Central memory CD4-positive, alpha-beta T cell (primary cell): ENCODE measurements around the gene AKR1C8.
"Not testable (repeated sequence)": the region's sequence is repeated elsewhere in the genome, so short reads cannot be mapped to it uniquely, and the experiment has no call there.

ENCODE experiments used
- DNase-seq: peaks from one replicate; pipeline ENCODE4 v3.0.0; 2022
- total RNA-seq, 3 experiments: gene quantifications; one replicate each; lab custom pipeline; 2026; lab: John Stamatoyannopoulos, UW

The AKR1C8 gene
- 0.07 to 0.39 (median 0.38) reads per million in 3 experiments for total RNA-seq

DNA sequence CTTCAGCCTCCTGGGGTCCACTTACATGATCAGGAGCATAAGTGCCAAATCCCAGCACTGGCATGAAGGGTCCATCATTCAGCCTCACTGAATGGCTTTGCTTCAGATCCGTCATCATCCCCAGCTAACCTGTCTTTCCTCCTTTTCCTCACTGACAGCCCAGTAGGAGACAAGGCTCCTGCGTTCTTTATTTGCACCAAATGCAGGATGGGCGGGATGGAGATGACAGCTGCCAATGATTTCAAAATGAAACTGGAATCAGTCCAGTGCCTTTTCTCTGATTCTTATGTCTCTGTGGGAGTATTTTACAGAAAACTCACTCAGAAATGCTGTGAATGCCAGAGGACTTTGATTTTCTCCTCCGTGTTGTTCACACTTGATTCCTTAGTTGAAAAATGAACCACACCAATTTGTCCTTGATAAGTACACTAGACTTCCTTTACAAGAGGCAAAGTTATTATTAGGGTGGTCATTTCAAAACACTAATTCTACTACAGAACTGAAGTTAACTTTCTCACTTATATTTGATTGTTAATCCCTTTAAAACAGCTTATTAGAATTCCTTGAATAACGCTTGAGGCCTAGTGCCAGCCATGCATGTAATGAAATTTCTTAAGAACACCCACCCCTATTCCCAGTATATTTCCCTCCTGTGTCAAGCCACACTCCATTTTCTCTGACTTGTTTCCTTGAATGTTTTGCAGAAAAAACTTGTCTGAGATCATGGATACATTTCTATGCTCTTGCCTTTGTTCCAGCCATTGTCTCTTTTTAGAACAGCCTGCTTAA is at the start of gene AKR1C8:
TSS of gene AKR1C8 (minus strand) at position 164 of the 789 bp plus-strand sequence. CDS start at position 118, 46 bp downstream.
- DNase-seq = no peak

DNA sequence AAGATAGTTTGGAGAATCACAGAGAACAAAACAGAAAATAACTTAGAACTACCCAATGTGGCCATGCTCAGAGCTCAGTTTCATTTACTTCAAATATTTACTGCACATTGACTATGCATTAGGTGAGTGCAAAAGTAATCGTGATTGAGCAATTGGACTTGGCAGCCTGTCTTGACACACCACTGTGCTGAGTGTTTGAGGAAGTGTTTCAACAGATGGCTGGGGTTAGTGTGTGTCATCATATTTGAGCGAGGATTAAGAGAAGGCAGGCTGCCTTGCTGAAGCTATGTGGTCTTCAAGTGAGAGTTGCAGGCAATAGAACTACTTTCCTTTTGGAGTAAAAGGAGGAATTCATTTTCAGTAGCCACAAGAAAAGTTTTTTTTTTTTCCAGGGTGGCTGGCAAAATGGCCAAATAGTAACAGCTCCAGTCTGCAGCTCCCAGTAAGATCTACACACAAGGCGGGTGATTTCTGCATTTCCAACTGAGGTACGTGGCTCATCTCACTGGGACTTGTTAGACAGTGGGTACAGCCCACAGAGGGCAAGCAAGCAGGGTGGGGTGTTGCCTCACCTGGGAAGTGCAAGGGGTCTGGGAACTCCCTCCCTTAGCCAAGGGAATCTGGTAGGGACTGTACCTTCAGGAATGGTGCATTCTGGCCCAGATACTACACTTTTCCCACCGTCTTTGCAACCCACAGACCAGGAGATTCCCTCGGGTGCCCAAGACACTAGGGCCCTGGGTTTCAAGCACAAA is 49.3 kb upstream of the AKR1C8 start:
- DNase-seq = no peak

DNA sequence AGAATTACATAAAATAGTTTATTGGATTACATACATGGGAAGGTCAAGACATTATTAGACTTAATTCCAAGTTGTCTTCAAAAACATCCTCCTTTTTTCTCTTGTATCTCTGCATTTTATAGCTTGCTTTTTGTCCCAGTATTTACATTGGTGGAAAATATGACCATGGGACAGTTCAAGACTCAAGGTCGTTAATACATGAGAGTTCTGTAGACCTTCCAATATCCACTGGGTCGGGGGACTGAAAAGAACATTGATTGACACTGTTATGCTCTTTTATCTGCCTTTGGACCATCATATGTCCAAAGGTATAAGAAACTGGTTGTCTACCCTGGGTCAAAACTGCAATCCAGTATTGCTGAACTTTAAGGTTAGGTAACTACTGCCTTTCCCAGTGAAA is 48.4 kb upstream of the AKR1C8 start:
- DNase-seq = no peak

DNA sequence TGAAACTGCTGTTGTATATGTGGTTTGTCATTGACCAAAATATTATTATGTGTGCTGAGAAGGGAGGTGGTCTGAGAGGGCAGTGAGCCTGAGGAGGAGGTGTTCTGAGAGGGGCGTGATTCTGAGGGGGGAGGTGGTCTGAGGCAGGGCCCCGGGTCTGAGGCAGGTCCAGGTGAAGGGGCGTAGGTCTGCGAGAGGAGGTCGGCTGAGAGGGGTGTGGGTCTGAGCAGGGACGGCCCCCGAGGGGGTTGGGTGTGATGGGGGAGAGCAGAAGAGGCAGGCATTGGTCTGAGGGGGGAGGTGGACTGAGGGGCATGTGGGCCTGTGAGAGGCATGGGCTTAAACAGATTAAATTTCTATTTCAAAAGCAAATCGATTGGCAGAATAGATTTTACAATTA is 44.1 kb upstream of the AKR1C8 start:
- no peak for DNase-seq

DNA sequence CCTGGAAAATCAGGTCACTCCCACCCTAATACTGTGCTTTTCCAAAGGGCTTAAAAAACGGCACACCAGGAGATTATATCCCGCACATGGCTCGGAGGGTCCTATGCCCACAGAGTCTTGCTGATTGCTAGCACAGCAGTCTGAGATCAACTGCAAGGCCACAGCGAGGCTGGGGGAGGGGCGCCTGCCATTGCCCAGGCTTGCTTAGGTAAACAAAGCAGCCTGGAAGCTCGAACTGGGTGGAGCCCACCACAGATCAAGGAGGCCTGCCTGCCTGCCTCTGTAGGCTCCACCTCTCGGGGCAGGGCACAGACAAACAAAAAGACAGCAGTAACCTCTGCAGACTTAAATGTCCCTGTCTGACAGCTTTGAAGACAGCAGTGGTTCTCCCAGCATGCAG is 38.0 kb upstream of the AKR1C8 start:
- DNase-seq = not testable (repeated sequence)

DNA sequence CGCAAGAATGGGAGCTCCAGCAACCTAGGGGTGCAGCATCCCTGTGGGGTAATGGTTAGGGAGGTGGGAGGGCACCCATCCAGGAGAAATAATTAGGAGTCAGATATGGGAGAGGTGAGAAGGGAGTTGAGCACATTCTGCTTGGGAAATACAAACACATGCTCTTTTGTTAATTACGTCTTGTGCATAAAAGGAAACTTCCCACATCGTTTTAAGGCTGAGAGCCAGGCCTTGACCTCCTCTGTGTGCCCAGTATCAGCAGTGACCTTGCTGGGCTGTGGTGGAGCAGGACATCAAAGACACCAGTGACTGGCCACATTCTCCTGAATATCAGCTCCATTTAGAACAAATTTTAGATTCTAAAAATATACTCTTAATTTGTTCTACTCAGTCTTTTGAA is 34.3 kb upstream of the AKR1C8 start:
- DNase-seq = no peak

DNA sequence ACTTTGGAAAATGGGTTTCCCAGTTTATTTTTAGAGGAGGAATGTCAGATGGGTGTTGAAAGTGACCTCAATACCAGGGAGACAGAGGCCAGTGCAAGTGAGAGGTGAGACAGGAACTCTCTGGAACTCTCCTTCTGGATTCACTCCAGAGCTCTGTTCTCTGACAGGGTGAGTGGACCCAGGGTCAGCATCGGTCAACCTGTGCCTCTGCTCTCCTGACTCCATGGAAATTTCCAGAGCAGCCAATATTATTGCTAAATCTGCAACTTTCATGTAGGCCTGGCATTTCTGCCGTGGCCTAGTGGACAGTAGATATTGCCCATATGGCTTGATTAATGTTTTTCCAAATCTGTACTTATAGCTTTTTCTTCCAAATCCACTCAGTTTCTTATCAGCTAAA is 31.9 kb upstream of the AKR1C8 start:
- DNase-seq = no peak

DNA sequence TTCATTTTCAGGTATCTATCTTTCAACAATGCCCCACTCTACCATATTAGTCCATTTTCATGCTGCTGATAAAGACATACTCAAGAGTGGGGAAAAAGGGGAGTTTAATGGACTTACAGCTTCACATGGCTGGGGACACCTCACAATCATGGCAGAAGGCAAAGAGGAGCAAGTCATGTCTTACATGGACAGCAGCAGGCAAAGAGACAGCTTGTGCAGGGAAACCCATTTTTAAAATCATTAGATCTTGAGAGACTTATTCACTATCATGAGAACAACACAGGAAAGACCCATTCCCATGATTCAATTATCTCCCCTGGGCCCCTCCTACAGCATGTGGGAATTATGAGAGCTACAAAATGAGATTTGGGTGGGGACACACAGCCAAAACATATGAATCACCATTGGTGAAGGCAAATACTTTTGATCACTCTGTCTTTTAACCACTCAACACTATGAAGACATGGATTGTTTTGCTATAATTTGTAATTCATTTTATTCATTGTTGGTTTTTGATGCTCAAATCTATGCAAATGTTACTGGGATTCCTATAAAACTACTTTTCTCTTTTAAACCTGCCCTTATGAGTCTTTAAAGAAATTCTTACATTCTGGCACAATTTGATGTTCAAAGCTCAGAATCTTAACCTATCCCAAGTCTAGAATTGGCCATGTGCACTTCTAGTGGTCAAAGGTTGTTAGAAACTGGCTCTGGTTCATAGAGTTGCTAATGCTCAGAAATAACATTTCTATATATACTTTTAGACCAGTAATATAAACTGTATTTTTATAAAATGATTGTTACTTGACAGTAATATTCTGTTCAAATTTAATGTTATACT is 27.0 kb upstream of the AKR1C8 start:
- no peak for DNase-seq

DNA sequence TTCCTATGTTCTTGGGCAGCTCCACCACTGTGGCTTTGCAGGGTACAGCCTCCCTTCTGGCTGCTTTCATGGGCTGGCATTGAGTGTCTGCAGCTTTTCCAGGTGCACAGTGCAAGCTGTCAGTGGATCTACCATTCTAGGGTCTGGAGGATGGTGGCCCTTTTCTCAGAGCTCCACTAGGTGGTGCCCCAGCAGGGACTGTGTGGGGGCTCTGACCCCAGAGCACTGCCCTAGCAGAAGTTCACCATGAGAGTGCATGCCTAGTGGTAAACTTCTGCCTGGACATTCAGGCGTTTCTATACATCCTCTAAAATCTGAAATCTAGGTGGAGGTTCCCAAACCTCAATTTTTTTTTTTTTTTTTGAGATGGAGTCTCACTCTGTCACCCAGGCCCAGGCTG is 25.3 kb upstream of the AKR1C8 start:
- not testable (repeated sequence) for DNase-seq

DNA sequence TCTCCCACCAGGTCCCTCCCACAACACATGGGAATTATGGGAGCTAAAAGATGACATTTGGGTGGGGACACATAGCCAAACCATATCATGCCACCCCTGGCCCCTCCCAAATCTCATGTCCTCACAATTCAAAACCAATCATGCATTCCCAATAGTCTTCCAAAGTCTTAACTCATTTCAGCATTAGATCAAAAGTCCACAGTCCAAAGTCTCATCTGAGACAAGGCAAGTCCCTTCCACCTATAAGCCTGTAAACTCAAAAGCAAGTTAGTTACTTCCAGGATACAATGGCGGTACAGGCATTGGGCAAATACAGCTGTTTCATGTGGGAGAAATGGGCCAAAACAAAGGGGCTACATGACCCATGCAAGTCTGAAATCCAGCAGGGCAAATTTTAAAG is 24.8 kb upstream of the AKR1C8 start:
- DNase-seq = not testable (repeated sequence)

DNA sequence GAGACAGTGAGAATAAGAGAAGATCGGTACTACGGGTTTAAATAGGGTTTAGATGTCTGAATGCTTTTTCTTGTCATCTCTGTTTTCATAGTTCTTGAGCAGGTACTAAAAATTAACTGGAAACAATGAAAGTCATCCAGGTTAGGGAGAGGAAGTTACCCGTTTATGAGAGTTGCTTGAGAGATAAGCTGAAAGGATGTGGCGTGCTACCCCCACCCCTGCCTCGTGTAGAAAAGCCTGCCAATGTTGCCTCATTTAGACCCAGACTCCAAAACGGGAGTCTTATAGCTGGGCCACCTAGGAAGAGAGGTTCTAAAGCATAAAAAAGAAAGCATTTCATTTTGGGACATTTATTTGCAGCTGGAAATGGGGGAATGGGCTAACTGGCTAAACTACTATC is 21.8 kb upstream of the AKR1C8 start:
- no peak for DNase-seq

DNA sequence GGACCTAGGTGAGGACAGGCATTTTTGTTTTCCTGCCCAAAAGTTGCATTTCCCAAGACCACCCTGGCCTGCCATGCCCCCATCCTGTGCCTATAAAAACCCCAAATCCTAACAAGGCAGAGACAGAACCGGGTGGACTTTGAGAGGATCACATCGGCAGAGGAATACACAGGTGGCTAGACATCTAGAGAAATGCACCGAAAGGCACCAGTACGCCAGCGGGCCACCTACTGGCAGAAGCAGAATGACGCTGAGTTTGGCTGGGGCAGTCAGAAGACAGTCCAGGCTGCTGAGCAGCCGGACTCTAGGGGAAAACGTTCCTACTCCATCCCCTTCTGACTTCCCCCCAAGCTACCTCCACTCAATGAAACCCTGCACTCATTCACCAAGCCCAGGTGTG is 14.4 kb upstream of the AKR1C8 start:
- no peak for DNase-seq

DNA sequence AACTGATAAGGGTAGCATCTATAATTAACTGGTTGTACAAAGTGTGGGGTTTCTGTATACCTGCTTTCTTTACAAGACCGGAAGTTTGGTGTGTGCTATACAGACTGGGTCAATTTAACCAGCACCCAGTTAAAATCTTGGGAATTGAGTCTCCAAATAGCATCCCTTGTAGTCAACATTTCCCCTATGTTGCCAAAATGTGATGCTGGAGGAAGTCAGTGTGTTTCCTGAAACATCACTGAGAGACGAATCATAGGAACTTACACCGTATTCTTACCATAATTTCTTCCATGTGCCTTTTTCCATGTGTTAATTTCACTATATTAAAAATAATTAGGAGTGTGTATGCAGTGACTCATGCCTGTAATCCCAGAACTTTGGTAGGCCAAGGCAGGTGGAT is 13.4 kb upstream of the AKR1C8 start:
- DNase-seq = no peak

DNA sequence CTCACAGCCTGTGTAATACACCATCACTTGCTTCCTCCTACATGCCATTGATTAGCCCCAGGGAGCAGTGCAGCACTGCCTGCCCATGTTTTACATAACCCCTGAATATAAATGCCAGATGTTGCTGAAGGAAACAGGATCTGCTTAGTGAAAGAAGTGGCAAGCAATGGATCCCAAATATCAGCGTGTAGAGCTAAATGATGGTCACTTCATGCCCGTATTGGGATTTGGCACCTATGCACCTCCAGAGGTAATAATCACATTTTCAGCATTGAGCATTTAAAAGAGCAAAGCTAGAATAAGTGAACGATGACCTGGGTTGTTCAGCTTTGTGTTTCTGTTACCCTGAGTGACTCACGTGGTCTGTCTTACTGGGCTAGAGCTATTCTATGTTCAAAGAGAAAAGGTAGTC is 11.8 kb upstream of the AKR1C8 start, which contains the start of gene AKR1C4:
TSS of gene AKR1C4 (plus strand) at position 136 of the 412 bp plus-strand sequence. CDS start at position 167, 31 bp downstream.
- no peak for DNase-seq

DNA sequence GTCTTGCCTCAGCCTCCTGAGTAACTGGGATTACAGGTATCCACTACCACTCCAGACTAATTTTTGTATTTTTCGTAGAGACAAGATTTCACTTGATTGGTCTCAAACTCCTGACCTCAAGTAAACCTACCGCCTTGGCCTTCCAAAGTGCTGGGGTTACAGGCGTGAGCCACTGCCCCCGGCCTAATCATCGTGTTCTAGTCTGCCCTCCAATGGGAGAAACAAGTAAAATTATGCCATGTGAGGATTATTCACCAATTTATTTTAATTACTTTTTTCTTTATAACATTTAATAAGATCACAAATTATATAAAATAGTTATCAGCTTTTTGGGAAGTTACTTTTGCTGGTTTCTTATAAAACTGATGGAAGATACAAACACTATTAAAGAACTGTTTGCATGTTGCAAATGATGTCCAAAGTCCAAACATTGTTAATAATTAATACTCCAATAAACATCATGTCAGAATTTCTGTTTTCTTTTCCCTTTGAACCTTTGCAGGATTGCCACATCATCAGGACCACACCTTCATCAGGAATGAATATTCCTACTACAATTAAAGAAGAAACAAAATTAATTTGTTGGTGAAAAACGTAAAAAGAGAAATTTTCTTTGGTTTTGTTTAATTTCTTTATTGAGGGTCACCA is 10.9 kb upstream of the AKR1C8 start:
- DNase-seq = no peak

DNA sequence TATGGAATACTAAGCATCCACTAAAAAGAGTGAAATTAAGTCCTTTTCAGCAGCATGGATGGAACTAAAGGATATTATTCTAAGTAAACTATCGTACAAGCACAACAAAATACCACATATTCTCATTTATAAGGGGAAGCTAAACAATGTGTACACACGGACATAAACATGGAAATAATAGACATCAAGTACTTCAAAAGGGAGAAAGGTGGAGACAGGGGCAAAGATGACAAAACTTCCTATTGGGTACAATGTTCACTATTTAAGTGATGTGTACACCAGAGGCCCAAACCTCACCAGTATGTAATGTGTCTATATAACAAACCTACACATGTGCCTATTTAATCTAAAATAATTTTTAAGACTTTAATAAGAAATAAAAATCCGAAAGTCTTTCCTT is 9.5 kb upstream of the AKR1C8 start:
- no peak for DNase-seq

DNA sequence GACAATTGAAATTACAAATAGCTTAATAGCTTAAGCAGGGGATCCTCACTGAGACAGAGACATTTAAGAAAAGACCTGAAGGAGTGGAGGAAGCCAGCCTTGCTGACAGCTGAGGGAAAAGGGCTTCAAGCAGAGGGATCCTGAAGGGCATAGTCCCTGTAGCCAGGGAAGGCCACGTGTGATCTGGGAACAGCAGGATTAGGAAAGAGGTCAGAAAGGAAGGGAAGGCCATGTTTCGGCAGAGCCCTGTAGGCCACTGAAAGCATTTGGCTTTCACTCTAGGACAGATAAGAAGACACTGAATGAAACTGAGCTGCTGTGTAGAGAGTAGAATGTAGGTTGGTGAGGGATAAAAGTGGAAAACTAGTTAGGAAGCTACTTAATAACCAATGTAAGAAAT is 3.4 kb upstream of the AKR1C8 start:
- DNase-seq = no peak

DNA sequence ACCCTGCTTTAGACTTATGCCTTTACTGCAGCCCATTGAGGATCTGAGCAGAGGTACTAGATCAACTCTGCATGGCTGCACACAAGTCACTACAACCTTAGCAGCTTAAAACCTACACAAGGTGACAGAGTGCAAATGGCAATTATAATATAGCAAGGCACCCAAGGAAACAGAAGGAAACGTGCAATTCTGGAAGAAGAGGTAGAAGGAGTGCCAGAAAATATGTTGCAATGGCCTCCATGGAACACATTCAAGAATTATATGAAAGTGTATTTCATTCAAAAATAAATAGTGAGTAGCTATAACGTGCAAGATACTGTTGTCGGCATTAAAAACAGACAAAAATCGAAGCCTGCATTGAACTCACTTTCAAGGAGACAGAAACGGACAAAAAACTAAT is 2.9 kb upstream of the AKR1C8 start:
- no peak for DNase-seq

DNA sequence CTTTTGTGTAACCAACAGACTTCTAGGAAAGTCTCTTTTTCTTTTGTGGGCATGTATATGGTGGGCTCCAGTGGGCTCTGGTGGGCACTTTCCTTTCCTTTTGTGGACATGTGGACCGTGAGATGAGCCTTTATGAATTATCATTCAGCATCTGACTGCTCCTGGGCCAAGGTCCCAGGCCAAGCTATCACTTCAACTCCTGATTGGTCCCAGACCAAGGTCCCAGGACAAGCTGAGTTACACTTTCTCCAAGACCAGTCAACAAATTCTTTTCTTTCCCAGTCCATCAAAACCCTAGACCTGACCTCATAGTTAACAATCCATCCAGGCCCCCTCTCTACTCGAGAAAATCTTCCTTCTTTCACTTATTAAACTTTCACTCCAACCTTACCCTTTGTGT is 1.0 kb downstream of the AKR1C8 start:
- DNase-seq = no peak

DNA sequence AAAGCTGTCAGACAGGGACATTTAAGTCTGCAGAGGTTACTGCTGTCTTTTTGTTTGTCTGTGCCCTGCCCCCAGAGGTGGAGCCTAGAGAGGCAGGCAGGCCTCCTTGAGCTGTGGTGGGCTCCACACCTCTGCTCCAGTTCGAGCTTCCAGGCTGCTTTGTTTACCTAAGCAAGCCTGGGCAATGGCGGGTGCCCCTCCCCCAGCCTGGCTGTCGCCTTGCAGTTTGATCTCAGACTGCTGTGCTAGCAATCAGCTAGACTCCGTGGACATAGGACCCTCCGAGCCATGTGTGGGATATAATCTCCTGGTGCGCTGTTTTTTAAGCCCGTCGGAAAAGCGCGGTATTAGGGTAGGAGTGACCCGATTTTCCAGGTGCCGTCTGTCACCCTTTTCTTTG is 4.4 kb downstream of the AKR1C8 start:
- DNase-seq = not testable (repeated sequence)

DNA sequence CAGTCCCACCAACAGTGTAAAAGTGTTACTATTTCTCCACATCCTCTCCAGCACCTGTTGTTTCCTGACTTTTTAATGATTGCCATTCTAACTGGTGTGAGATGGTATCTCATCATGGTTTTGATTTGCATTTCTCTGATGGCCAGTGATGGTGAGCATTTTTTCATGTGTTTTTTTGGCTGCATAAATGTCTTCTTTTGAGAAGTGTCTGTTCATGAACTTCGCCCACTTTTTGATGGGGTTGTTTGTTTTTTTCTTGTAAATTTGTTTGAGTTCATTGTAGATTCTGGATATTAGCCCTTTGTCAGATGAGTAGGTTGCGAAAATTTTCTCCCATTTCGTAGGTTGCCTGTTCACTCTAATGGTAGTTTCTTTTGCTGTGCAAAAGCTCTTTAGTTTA is 9.4 kb downstream of the AKR1C8 start:
- DNase-seq = not testable (repeated sequence)

DNA sequence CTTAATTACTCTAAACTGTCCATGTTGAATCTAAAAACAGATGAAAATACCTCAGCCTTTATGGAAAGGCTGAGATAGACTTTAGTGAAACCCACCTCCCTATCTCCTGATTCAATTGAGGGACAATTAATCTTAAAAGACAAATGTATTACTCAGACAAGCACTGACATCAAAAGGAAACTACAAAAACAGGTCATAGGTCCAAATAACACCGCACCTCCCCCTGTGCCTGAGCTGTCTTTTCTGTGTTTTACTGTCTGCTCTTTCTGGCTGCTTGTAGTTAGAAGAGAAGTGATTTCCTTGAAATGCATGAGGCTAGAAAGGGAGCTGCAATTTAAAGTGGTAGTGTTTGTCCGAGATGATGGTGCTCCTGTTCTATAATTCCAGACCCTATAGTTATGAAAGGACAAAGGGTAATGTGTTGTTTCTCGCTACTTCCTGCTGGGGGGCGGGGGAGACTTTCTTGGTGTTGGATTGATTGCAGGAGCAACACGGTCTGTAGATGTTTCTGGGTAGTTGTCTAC is 16.0 kb downstream of the AKR1C8 start:
- no peak for DNase-seq
